HCT116 (cell line): Measurements from ENCODE around the gene PKHD1.

Experiments
- CEBPB ChIP-seq: IDR thresholded peaks from 2 replicates; pipeline ENCODE4 v1.6.1; 2012; ENCODE audit warnings: low read depth
- EGR1 ChIP-seq: IDR thresholded peaks from 2 replicates; pipeline ENCODE4 v1.6.1; 2012; ENCODE audit warnings: low read depth
- FOSL1 ChIP-seq: IDR thresholded peaks from 2 replicates; pipeline ENCODE4 v1.6.1; 2012; ENCODE audit warnings: low read depth
- JUND ChIP-seq: IDR thresholded peaks from 2 replicates; pipeline ENCODE4 v1.6.1; 2012
- POLR2A ChIP-seq: IDR thresholded peaks from 2 replicates; pipeline ENCODE4 v1.7.0; 2011; ENCODE audit warnings: borderline replicate concordance; ENCODE audit not compliant: insufficient read depth, insufficient read length; ENCODE audit errors: extremely low read depth
- SIN3A ChIP-seq: IDR thresholded peaks from 2 replicates; pipeline ENCODE4 v1.6.1; 2012; ENCODE audit warnings: low read depth
- YY1 ChIP-seq: IDR thresholded peaks from 2 replicates; pipeline ENCODE4 v1.6.1; 2011; ENCODE audit warnings: low read length, low read depth, moderate library complexity, mild to moderate bottlenecking; ENCODE audit not compliant: insufficient replicate concordance; ENCODE audit errors: extremely low read depth
- TF ChIP-seq, protein P1 (sequence below), 3 experiments: fragments of 200-600 bp in 1 of 3; sonication (generic) in 1 of 3; IDR thresholded peaks in 2 of 3; conservative IDR thresholded peaks in 1 of 3; 2 replicates each; pipeline ENCODE4 v1.5.1; 2012 to 2017; ENCODE audit warnings: low read depth in 2 of 3, low read length in 2 of 3, antibody characterized with exemption in 1 of 3, borderline replicate concordance in 1 of 3, control low read depth in 1 of 3, mild to moderate bottlenecking in 1 of 3, mixed read lengths in 1 of 3, mixed run types in 1 of 3, moderate library complexity in 1 of 3; ENCODE audit not compliant: insufficient read depth in 1 of 3
- TF ChIP-seq, protein P2 (sequence below): IDR thresholded peaks from 2 replicates; pipeline ENCODE4 v1.6.1; 2012

DNA sequence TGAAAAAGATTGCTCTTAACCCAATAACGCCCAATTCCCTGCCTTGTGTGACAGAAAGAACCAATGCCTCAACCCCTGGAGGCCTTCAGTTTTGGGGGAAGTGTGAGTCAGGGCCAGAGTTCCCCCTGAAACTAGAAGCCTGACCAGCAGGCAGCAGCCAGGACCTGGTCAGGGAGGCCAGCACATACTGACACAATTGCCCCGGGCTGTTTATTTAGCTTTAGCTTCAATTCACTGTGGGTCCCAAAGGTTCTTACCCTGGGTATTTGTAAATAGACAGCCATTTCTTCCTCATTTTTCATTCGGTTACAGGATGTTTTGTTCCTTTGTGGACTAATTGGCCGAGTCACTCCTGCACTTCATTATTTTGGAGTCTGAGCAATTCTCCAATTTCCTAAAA lies 195.6 kb downstream of the PKHD1 start:
- TF ChIP-seq POLR2A (no peak), EGR1 (no peak), YY1 (no peak), JUND (no peak), FOSL1 (no peak), CEBPB (no peak), SIN3A (no peak)
- TF ChIP-seq, protein P1, sequence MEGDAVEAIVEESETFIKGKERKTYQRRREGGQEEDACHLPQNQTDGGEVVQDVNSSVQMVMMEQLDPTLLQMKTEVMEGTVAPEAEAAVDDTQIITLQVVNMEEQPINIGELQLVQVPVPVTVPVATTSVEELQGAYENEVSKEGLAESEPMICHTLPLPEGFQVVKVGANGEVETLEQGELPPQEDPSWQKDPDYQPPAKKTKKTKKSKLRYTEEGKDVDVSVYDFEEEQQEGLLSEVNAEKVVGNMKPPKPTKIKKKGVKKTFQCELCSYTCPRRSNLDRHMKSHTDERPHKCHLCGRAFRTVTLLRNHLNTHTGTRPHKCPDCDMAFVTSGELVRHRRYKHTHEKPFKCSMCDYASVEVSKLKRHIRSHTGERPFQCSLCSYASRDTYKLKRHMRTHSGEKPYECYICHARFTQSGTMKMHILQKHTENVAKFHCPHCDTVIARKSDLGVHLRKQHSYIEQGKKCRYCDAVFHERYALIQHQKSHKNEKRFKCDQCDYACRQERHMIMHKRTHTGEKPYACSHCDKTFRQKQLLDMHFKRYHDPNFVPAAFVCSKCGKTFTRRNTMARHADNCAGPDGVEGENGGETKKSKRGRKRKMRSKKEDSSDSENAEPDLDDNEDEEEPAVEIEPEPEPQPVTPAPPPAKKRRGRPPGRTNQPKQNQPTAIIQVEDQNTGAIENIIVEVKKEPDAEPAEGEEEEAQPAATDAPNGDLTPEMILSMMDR (IDR thresholded peaks at IDR 0.05 in 2 of 3, conservative IDR thresholded peaks at IDR 0.05 in 1 of 3; ENCODE audit: borderline replicate concordance in 1 of 3, insufficient read depth in 1 of 3, low read depth in 2 of 3, low read length in 2 of 3): no peak
- TF ChIP-seq, protein P2, sequence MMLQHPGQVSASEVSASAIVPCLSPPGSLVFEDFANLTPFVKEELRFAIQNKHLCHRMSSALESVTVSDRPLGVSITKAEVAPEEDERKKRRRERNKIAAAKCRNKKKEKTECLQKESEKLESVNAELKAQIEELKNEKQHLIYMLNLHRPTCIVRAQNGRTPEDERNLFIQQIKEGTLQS: no peak
